DMS79 (cell line): ENCODE data around the gene RAB4A.
"Not testable (repeated sequence)": the region's sequence is repeated elsewhere in the genome, so short reads cannot be mapped to it uniquely, and the experiment has no call there.

Experiments
- DNase-seq: peaks from one replicate; lab custom pipeline; 2025; lab: John Stamatoyannopoulos, UW

Gene RAB4A

DNA sequence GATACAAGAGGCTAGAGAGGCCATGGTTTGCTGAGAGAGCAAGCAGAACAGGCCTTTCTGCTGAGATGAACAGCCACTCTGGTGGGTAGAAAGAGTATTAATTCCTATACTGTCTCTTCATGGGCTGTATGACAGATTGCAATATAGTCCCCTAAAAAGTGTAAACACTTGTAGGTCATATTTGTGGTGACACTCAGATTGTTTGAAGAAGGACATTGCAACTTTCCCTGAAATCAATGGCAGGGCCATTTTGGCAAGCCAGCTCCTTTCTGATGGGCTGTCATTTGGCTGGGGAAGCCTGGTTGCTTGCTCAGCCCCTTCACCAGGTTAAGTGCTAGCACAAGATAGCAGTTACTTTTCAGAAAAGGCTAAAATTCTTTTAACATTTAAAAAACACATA is 27.5 kb downstream of the RAB4A start:
- no peak for DNase-seq

DNA sequence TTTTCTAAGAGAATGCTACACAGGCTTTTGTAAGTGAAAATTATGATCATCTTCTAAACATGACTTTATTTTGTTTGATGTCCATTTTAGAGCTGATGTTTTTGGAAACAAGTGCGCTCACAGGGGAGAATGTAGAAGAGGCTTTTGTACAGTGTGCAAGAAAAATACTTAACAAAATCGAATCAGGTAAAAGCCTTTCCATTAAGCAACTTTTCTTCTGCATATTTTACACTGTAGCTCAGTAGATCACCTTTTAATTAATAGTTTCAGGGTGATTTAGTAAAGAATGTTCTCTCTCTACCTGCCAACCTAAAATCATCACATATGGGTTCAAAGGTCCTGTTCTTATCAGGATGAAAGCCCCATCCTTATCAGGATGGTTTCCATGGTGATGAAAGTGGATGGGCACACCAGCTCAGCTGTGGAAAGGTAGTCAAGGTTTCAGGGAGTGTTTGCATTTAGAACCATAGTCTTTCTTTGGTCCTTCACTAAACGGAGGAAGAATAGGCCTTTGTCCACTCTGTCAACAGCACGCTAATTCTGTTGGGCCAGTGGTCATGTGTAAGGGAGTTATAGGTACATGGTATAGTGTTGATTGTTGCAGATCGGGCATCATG is 28.1 kb downstream of the RAB4A start:
- DNase-seq: no peak

DNA sequence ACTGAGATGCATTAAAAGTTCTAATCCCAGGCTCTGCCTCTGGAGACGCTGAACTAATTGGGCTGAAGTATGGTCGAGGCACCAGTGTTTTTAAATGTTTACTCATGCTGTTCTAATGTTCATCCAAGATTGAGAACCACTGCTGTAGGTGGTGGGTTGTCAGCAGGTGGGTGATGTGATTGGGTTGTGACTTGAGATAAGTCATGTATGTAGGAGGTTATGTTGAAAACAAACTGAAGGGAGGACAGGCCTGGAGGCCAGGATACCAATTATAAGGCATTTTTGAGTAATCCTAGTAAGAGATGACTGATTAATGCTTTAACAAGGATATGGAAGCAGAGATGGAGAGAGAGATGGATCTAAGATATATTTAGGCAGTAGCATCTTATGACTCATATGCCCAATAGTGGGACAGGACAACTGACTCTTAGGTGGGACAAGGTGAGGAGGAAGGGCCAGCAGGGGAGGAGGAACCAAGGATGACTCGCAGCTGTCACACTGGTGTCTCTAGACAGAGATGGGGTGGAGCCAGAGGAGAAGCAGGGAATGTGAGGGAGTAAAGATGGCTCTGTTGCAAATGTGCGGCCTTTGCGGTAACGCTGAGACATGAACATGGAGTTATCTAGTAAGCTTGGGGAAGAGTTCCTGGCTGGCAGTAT is 29.3 kb downstream of the RAB4A start:
- DNase-seq: no peak

DNA sequence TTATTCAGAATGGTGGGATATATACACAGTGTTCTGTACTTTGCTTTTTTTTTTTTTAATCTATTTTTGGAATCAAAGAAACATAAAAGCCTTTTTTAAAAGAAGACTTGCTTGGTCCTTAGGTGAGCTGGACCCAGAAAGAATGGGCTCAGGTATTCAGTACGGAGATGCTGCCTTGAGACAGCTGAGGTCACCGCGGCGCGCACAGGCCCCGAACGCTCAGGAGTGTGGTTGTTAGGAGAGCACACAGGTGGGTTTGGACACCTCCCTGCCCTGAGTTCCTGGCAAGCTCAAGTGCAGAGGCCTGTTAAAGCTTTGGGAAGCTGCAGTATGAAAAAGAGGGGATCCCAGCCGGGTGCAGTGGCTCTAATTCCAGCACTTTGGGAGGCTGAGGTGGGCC is 31.8 kb downstream of the RAB4A start:
- DNase-seq: no peak

DNA sequence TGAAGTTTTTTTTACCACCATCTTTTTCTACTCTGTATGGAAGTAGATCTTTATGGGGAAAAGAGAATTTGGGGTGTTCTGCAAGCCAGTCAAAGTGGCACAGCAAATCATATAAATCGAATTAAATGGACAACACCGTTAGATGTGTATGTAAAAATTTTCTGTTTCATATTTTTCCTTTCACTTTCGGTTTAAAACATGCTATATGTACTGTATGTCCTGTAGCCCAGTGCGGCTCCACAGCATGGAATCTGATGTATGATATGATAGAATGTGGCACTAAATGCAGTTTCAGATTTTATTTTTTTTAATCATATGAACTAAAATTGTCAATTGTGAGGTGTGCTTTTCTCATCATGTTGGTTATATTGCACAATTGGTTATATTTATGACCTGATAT is 32.9 kb downstream of the RAB4A start:
- no peak for DNase-seq

DNA sequence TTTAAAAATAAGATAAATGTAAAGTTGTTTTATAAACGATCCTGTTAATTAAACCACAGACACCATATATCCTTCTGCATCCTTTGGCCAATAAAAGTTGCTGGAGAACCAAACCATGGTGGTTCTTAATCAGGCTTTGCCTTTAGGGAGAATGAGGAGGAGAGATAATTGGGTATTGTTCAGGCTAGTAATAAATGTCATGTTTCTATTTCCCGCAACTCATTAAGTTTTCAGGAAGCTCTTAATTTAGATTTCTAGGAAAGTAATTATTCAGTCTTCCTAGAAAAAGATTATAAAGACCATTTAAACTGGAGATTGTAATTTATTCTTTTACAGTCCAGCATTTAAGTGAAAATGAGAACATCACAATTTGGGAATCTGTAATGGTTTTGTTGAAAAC is 34.5 kb downstream of the RAB4A start:
- DNase-seq: no peak

DNA sequence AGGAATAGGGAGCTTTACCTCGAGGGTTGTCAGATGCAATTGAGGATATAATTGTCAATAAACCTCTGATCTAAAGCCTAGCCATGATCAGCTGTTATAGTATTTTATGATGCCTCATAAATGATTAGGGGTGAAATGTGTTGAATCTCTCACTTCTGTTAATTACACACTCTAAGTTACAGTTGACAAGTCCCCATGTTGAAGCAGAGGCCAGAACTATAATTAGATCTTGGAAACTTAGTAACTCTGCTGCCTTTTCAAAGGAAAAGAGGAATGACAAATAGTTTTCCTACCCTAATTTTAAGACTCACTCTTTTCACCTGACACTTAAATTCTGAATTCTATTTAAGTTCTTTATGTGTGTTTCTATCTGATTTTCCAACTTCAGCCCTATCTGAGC is 38.2 kb downstream of the RAB4A start:
- DNase-seq: no peak

DNA sequence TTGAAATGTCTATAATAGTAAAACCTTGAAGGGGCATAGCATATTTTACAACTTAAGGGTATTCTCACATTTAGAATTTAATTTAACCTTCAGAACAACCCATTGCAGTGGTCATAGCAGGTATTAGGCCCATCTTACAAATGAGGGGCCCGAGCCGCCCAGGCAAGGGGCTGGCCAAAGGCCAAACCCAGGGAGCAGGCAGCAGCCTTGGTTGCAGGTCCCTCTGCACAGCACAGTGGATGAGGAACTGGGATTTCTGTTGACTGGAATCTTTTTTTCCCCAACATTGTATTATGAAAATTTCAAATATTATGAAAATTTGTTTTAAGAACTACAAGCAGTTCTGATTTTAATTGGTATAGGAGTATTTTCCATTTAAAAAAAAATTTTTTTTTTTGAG is 38.8 kb downstream of the RAB4A start:
- no peak for DNase-seq

DNA sequence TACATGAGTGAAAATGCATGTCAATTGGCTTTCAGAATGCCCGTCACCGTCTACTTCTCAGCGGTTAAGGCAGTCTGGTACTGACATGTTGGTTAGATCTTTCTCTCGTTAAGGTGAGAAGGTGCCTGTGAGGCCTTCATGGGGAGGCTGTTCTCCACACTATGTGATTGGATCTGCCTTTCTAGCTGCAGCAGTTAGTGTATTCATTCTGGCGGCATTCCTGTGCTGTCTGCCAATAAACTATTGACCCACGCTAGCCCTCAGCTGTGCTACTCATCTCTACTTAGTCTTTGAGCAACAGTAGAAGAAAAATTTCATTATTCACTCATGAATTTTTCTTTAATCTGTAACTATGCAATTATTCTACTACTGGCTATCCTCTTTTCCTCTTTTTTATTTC is 39.9 kb downstream of the RAB4A start:
- DNase-seq: no peak

DNA sequence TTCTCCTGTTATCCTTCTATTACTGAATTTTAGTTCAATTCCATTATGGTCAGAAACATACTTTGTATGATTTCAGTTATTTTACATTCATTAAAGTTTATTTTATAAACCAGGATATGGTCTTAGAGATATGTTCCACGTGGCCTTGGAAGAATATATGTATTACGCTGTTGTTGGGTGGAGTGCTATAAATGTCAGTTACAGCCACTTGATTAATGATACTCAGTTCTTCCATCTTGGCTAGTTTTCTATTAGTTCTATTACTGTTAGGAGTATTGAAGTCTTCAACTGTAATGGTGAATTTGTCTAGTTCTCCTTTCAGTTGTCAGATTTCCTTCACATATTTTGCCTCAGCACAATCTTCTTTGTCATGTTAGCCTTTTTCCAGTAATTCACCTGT is 45.3 kb downstream of the RAB4A start:
- DNase-seq: no peak

DNA sequence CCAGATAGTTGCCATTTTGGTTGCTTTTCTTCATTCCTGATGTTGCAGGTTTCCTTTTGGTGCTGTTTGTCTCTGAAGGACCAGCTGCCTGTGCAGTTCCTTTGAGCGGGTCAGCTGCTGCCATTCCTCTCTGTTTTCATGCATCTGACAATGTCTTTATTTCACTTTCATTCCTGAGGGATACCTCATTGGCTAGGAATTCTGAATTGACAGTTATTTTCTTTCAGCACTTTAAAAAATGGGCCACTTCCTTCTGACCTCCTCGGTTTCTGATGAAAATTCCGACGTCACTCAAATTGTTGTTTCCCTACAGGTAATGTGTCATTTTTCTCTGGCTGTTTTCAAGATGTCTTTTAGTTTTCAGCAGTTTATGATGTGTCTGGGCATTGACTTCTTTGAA is 47.1 kb downstream of the RAB4A start:
- no peak for DNase-seq

DNA sequence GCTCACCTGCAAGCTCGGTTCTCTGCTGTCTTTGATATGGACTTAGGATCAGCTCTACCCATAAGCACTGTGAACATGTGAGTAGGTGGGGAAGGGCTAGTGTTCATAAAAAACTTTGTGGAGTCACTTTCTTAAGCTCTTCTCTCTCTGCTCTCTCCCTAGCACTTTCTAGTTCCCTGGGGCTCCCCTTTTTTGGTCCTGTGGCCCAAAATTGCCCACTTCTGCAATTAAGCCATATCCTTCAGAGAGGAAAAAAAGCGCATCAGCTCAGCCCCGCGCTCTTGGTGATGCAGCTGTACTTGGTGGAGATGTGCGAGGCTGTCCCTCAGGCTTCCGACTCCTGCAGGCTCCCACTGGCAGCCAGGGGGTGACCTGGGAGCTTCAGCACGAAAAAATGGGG is 48.6 kb downstream of the RAB4A start:
- DNase-seq: no peak

DNA sequence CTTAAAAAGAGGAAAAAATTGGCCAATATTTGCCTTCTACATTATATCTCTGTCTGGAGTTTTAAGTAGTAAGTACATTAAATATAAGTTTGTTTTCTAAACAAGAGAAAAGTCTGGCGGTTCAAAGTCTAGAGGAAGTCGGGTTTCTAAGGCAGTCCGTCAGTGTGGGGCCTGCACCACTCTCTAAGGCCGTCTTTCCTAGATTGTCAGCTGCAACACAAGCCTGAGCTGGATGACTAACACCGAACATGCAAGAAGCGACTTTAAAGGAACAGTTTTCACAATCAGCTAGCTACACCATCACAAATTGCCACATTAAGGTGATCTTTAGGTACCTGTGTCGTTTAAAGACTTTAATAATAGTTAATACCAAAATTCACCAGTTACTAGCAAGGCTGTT is 52.3 kb downstream of the RAB4A start:
- no peak for DNase-seq

DNA sequence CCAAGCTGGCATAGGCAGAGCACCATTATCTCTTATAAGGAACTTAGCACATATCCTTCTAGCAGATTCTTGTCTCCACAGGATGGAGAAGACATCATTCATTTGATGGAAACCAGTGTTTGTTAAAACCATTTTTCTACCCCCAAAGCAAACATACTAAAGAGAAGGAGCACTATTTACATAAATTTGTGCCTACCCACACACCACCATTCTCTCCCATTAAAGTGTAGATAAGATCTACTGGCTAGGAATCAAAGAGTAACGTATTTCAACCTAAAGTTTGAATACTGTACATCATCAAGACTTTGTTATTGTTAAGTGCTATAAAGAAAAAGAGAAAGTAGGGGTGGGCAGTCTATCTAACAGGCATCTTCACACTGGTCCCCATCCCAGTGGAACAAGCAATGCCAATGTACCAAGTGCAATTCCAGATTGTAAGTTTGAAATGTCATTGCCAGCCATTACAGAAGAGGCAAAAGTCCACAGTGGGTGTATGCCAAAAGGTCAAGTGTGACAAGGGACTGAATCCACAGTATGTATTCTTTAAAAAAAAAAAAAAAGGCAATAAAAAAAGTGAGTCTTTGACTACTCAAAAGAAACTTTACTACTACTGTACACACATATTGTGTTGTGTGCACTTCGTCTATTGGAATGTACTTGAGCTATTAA is 53.1 kb downstream of the RAB4A start:
- DNase-seq: no peak

DNA sequence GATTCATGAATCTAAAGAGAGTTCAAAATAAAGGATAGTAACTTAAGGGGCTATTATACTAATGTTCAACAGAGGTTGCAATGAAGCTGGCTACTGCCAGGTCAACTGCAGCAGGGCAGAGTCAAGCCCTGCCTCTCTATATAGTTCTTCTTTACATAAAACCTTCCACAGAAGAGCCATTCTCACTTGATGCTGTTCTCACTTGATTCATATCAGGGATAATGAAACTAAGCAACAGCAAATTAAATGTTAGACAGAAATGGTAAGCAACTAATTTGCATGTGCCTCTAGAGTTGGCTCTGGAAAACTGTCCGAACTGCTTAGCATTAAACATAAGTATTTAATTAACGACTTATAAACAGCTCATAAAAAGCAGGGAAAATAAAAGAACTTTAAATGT is 54.5 kb downstream of the RAB4A start:
- DNase-seq: no peak

DNA sequence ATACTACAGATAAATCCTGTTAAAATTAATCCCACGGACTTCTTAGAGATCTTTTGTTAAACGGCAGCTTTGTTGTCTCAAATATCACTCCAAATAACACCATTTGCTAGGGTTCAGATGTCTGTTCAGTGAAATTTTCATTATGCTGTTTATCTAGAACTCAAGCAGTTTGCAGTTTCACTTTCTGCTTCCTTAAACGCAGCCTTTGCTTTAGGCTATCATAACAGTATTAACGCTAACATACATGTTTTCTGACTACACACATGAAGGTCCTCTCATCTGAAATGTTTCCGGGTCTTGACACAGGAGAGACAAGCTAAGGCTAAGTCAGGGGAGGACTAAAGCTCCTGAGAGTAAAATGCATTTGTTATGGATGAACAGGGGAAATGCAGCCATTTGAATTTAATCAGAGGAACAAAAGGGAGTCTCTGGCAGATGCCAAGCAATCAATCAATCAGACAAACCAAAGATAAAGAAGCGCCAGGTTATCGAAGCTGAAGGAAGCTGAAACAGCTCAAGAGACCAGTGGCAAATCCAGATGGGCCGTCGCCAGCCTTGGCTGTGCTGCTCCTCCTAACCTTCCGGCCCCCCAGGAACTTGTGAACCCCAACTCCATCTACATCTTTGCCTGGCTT is 55.1 kb downstream of the RAB4A start:
- DNase-seq: no peak

DNA sequence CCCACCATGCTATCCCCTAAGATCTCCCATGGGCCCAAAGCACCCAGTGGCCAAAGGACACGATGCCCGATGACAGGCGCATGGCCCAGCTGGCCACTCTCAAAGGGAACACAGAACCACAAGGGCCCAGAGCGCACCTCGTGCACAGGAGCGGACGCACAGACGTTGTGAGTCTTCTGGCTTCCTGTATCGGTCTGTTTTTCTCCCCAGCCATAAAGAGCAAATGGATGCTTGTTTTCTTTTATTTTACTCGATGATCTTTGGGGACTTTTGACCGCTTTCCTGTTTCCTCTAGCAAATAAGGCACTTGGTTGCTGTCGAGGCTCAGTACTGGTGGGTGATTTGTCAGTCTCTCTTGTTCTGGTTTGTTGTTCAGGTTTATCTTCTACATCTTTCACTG is 55.7 kb downstream of the RAB4A start:
- DNase-seq: no peak

DNA sequence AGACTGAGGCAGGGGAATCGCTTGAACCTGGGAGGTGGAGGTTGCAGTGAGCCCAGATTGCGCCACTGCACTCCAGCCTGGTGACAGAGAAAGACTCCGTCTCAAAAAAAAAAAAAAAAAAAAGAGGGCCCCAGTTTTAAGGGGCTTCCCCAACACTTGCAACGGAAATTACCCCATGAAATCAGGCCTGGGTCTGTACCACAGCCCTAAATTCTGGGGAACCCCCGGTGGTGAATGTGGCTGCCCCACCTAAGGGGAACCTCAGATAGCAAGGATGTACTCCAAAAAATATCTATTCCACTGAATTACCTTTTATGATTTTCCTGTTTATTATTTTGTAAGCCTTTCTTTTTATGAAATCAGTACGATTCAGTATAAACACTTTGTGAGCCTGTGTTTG is 56.9 kb downstream of the RAB4A start:
- not testable (repeated sequence) for DNase-seq

DNA sequence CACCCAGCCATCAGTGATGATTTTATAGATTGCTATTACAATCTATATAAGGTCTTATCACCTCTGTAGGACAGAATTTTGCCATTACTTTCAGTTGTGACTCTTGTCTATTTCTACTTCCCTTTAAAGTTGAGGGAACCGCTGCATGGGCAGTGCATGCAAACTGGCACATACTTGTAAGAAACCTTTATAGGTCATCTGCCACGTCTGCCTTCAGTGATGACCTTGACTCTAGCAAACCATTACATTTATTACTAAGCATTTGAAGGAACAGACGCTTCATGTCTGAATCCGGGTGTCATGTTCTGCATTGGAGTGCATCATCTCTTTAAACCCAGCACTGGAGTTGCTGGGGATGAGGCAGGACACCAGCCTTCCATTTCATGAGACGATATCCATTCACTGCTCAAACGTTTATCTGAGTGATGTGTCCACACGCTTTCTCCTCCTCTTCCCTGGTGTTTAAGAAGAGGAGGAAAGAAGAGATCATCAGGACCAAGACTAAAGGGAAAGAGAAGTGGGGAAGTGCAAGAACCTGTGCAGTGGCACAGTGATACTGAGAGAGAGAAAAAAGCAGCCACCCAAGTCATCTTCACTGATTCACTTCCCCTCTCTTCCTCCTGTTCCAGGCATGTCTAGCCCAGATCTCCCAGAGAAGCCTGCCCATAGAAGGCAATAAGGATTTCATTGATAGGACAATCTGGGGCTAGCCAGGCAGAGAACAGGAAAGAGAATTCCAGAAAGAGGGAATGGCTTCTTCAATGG is 57.9 kb downstream of the RAB4A start:
- no peak for DNase-seq

DNA sequence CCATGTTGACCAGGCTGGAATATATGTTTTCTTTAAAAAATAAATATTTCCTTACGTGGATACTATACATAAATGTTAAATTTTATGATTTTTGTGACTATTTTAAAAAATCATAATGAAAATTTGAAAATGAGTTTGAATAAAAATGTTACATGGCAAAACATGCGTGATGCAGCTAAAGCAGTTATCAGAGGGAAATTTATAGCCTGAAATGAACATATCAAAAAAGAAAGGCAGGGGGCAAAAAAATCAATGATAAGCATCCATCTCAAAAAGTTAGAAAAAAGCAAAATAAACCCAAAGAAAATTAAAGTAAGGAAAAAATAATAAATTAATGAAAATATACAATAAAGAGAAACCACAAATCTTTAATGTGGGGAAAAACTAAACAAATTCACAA is 63.4 kb downstream of the RAB4A start:
- DNase-seq: no peak

DNA sequence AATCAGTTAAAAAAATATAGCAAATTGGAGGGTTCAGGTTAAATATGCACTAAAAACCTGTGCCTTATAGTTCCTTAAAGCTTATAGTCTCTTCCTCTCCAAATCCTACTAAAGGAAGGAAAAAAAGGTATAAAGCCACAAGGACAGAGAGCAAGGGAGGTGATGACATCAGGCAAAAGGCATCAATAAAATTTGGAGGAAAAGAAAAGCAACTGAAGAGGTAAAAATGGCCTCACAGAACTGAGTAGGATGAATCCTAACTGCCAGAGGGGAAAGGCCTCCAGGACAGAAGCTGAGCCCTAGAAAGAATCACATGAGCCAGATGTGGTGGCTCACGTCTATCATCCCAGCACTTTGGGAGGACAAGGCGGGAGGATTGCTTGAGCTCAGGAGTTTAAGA is 63.8 kb downstream of the RAB4A start:
- DNase-seq: no peak

DNA sequence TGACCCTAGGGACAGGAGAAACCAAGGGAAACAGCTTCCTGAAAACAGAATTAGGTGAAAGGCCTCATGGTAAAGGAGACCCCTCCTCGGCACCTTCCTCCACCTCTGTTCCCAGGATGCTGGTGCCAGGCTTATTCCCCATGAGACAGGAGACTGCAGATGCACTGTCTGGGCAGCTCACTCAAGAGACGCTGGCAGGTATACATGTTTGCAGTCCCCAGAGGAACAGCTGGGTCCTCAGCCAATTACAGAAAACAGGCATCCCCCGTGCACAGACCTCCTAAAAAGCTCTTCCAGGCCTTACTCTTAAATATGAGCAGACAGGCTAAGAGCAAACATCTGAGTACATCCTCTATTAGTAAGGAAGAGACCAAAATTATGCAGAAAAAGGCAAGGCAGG is 65.4 kb downstream of the RAB4A start:
- no peak for DNase-seq

DNA sequence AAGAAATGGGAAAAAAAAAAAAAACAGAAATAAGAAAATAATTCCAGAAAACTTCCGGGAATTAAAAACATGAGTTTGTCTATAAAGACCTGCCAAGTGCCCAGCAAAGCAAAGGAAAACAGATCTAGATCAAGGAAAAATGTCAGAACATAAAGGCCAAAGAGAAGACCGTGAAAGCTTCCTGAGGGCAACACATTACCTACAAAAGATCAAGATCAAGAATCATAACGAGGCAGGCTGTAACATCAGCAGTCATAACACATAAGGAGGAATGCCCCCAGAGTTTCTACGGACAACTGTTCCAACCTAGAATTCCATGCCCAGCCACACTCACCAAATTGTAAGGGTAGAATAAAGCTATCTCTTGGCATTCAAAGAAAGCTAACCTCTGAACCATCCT is 68.2 kb downstream of the RAB4A start:
- DNase-seq: no peak
